Stimulated activated CD8-positive, alpha-beta memory T cell treated with anti-CD3 and anti-CD28 coated beads, Interleukin-7, amount 100 ng/mL, for 48 hours (primary cell): ENCODE data around the gene TNS4.

ENCODE experiments used
- DNase-seq, 2 donors: peaks; one replicate each; pipeline ENCODE4 v3.0.0-alpha.2; 2020; ENCODE audit warnings: low read depth in 1 of 2; ENCODE audit errors: extremely low read depth in 1 of 2

The TNS4 gene

GRCh38 chr17:40459636-40460603 is 41.5 kb downstream of the TNS4 start:
- no peak for DNase-seq

DNA sequence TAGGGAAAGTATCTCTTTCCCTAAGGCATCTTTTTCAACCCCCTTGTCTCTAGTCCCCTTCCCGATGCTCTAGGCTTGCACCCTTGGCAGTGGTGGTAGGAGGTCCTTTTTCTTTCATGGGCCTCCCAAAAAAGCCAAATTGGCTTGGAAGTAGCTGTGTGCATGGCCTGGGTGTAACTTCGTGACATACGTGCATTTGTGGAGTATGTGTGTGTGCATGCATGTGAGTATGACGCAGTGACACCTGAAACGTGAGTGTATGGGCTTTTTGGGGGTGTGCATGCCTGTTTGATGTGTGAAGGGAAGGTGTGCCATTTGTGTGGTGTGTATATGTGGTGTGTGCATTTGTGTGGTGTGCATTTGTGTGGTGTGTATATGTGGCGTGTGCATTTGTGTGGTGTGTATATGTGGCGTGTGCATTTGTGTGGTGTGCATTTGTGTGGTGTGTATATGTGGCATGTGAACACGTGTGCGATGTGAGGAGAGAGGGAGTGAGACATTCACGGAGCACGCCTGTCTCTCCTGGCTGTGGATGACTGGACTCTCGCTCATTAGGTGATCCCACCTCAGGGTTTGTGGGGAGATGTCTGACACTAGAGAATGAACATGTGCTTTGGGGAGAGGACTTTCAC is 42.5 kb downstream of the TNS4 start:
- no peak for DNase-seq

GRCh38 chr17:40457964-40458791 is 43.2 kb downstream of the TNS4 start:
- DNase-seq, result no peak

- DNase-seq, result no peak
Measured at GRCh38 chr17:40457369-40457768, 44.1 kb downstream of the TNS4 start.

GRCh38 chr17:40456396-40456951 is 44.9 kb downstream of the TNS4 start:
- DNase-seq, result no peak

DNA sequence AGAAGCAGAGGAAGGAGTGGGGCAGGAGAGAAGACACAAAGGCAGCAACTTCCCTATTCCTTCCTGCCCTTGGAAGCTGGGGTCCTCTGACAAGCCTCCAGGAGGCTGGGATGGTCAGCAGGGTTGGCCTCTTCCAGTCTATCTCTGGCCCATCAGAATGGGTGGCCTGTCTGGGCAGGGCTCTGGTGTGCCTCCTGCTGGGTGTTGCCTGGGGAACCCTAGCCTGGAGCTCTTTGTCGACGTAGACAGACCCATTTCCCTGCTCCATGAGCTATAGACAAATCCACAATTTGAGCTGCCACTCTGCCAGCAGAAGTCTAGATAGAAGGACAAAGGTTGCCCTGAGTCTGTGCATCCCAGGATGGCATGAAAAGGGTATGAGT is 46.8 kb downstream of the TNS4 start:
- no peak for DNase-seq

GRCh38 chr17:40453881-40454612 is 47.4 kb downstream of the TNS4 start:
- no peak for DNase-seq

DNA sequence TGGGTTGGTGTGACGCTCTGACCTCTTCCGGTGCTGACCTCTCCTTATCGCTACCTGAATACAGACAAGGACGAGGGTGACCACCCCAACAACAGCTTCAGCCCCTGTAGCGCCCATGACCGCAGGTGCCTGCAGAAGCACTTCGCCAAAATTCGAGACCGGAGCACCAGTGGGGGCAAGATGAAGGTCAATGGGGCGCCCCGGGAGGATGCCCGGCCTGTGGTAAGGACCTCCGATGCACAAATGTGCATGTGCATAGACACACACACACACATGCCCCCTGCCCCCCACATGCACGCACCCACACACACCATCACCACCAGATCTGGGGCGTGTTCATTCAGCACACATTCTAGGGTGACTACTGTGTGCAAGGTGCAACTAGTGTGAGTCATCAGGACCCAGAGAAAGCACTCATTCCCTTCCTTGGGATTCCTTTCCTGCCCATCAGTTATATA is 48.5 kb downstream of the TNS4 start:
- DNase-seq, result no peak

DNA sequence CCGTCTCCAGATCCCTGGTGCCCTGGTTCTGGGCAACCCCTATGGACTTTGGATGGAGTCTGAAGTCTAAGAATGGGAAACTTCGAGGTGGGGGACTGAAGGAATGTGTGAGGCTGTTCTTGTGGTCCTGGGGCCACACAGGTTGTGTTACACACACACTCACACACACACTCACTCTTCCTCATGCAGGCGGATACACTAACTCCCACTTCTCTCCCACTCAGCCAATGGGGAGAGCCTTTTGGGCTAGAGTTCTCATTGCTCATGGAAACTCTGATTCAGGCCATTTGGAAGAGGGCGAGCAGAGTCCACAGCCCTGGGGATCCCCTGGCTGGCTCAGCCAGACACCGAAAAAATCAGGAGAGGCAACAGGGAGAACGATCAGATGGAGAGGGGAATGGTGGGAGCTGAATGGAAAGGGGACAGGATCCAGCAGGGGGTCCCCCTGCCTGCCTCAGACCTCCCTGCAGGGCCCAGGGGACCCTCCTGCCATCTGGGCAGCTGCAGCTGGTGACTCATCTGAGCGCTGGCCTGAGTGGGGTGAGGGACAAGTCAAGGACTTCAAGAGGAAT is 49.1 kb downstream of the TNS4 start:
- DNase-seq, result no peak

DNA sequence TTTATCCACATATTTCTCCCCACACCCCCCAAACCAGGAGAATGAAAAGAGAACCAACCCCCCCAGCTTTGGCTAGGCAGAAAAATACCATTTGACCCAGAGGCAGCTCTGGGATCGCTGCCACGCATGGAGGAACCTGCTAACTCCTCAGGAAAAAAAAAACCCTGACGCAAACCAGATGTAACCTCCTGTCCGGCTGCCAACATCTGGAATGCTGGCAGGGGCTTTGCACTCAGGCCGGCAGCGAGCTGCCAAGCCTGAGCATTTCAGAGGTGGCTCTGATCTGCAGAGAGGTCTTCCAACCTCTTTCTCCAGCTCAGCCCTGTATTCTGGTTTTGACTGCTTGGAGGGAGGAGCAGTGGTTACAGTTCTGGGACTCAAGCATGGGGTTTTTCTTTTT is 50.0 kb downstream of the TNS4 start:
- no peak for DNase-seq

GRCh38 chr17:40450175-40450574 is 51.2 kb downstream of the TNS4 start:
- no peak for DNase-seq

DNA sequence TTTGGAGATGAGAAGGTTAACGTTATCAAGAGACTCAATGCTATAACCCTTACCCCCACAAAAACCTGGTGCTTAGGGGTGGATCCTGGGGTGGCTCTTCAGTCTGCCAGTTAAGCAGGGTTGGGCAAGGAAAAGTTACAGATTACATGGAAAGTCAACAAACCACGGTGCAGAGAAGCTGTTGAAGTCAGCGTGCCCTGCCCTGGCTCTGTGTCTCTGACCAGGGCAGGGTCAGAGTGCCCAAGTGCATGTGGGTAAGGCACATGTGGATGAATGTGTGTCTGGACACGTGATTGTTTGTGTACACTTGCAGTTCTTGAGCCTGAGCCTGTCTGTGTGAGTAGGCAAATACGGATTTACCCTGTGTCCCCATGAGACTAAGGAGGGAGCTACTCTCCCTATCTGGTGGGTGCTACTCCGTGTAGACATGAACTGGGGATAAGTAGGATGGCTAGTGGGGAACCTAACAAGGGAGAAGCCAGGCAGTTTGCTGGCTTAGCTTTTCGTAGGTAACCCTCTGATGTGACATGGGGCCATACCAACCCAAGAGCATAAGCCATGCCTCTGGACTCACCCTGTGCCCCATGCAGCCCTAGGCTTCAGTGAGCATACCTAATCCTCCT is 52.7 kb downstream of the TNS4 start:
- no peak for DNase-seq

DNA sequence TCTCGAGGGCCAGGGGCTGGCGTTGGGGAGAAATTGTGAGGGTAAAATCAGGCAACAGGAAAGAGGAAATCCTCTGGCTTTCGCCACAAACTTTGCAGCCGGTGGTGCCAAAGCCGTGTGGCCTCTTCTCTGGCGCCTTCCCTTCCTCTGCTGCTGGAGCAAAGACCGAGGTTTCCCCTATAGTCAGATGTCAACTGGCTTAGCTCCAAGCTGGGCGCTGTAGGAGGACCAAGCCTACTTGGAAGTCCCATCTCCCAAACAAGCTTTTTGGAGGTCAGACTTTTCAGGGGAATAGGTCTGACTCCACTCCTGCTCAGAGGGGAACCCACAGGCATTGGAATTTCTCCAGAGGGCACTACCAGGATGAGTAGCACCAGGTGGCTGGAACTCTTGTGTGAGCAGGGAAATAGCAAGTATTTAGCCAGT is 53.2 kb downstream of the TNS4 start:
- DNase-seq, result no peak

- no peak for DNase-seq
Measured at GRCh38 chr17:40447806-40448205, 53.6 kb downstream of the TNS4 start.

- DNase-seq, result no peak
Measured at GRCh38 chr17:40447148-40447644, 54.2 kb downstream of the TNS4 start.

GRCh38 chr17:40445751-40446468 is 55.5 kb downstream of the TNS4 start:
- DNase-seq, result no peak

- no peak for DNase-seq
Measured at GRCh38 chr17:40443988-40444899, 57.2 kb downstream of the TNS4 start.
